Upper lobe of left lung (tissue), 4 donors: ENCODE data around the gene PPP1CA.

Experiments used
- EP300 ChIP-seq, 4 donors: sonication (generic); formaldehyde crosslinking; IDR thresholded peaks; one replicate each; pipeline ENCODE4 v1.5.1; 2017; ENCODE audit warnings: antibody characterized with exemption in 4 of 4, control low read depth in 2 of 4
- TF ChIP-seq, protein P1 (sequence below), 6 experiments: fragments of 450-650 bp in 4 of 6; fragments of 200-600 bp in 2 of 6; sonication (generic) in 2 of 6; IDR thresholded peaks; one replicate each; pipeline ENCODE4 v1.5.1; 2016 to 2019; ENCODE audit warnings: antibody characterized with exemption in 6 of 6

DNA sequence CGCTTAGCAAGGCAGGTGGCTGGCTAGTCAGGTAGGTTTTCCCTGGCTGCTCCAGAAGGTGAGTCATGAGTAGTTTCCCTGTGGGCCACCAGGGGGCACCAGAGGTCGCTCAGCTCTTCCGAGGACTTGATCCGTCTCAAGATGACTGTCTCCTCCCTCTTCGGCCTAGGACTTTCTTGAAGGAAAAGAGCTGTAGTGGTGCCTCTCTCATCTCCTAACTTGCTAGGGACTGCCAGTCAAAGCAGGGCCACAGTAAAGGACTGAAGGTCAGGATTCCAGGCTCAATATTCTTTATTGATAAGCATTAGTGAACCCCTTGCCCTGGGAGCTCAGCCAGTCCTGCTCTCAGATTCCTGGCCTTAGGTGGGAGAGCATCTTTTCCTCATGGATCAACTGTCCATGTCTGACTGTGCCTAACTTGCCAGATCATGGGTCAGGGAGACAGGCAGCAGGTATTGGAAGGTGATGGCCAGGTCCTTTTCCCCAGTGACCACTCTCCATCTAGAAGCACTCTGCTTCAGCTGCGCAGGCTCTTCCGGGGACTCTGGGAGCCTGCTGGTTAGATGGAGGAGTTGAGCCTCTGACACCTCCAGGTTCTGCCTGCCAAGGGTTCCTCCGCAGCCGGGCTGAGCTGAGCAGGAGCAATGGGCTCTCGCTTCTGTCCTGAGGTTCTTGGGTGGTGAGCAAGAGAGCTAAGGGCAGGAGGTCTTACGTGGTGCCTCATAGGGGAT, 50.2 kb downstream of the PPP1CA start:
- TF ChIP-seq, protein P1, sequence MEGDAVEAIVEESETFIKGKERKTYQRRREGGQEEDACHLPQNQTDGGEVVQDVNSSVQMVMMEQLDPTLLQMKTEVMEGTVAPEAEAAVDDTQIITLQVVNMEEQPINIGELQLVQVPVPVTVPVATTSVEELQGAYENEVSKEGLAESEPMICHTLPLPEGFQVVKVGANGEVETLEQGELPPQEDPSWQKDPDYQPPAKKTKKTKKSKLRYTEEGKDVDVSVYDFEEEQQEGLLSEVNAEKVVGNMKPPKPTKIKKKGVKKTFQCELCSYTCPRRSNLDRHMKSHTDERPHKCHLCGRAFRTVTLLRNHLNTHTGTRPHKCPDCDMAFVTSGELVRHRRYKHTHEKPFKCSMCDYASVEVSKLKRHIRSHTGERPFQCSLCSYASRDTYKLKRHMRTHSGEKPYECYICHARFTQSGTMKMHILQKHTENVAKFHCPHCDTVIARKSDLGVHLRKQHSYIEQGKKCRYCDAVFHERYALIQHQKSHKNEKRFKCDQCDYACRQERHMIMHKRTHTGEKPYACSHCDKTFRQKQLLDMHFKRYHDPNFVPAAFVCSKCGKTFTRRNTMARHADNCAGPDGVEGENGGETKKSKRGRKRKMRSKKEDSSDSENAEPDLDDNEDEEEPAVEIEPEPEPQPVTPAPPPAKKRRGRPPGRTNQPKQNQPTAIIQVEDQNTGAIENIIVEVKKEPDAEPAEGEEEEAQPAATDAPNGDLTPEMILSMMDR (IDR thresholded peaks at IDR 0.05), result peak; percentile 87 to 94 (median 90)
- no peak for TF ChIP-seq EP300 (IDR thresholded peaks at IDR 0.05)
